AG04449 (cell line): ENCODE measurements around the gene CYP4F3.
"Not testable (repeated sequence)": the region's sequence is repeated elsewhere in the genome, so short reads cannot be mapped to it uniquely, and the experiment has no call there.

Source experiments
- CTCF ChIA-PET: fragments of 350-600 bp; formaldehyde crosslinking; extraction: SDS; loops from one replicate; lab custom pipeline; 2021; ENCODE audit warnings: antibody characterized with exemption; lab: Yijun Ruan, JAX
- POLR2A ChIA-PET: fragments of 400-600, 350-600 bp; formaldehyde crosslinking; extraction: SDS; loops from one replicate; lab custom pipeline; 2020; ENCODE audit warnings: antibody characterized with exemption, inconsistent platforms; lab: Yijun Ruan, JAX
- DNase-seq: peaks from one replicate; pipeline ENCODE4 v3.0.0-alpha.2; 2010; ENCODE audit warnings: low read depth, low spot score
- H3K4me3 ChIP-seq: 2 replicates; pipeline ENCODE4 v1.5.1; 2011; ENCODE audit warnings: low read depth, mild to moderate bottlenecking, control low read depth, low read length
- CTCF ChIP-seq: IDR thresholded peaks from one replicate; pipeline ENCODE4 v1.5.1; 2011; ENCODE audit warnings: mild to moderate bottlenecking, moderate library complexity, low read length, control low read depth, inconsistent platforms; ENCODE audit not compliant: insufficient read depth; ENCODE audit errors: missing control alignments

CYP4F3 gene

GRCh38 chr19:15673176-15673654, 32.5 kb downstream of the CYP4F3 start:
- no peak for DNase-seq
- H3K4me3 ChIP-seq, result no peak overlapping the region
- CTCF ChIA-PET, result interaction anchor here (0.8 kb wide), 1 partner anchor 44 kb away, joined by 3 read pairs; no protein-coding TSS in a partner anchor
- POLR2A ChIA-PET, result no interaction called here
- TF ChIP-seq CTCF, result no peak

GRCh38 chr19:15675560-15675959, 34.9 kb downstream of the CYP4F3 start:
- POLR2A ChIA-PET, result no interaction called here
- TF ChIP-seq CTCF, result no peak
- no peak for DNase-seq
- no peak overlapping the region for H3K4me3 ChIP-seq
- CTCF ChIA-PET, result no interaction called here

GRCh38 chr19:15679089-15679488, 38.4 kb downstream of the CYP4F3 start:
- POLR2A ChIA-PET, result no interaction called here
- CTCF ChIA-PET, result no interaction called here
- H3K4me3 ChIP-seq, result no peak overlapping the region
- no peak for DNase-seq
- no peak for TF ChIP-seq CTCF

GRCh38 chr19:15679865-15680264, 39.2 kb downstream of the CYP4F3 start:
- CTCF ChIA-PET, POLR2A ChIA-PET, DNase-seq, H3K4me3 ChIP-seq: not testable (repeated sequence)

- ChIA-PET POLR2A (no interaction called here), CTCF (no interaction called here)
- no peak overlapping the region for H3K4me3 ChIP-seq
- DNase-seq, result no peak
- TF ChIP-seq CTCF, result no peak
These were observed 40.0 kb downstream of the CYP4F3 start for GRCh38 chr19:15680478-15681322.

GRCh38 chr19:15683411-15683810, 42.7 kb downstream of the CYP4F3 start:
- ChIA-PET POLR2A (no interaction called here), CTCF (no interaction called here)
- no peak overlapping the region for H3K4me3 ChIP-seq
- no peak for TF ChIP-seq CTCF
- no peak for DNase-seq
